Ascending aorta (tissue), 2 donors: ENCODE data around the gene TIA1. TPM values are rescaled to one million over a fixed set of nuclear protein-coding genes. Genes with fewer than 3 reads are reported as not detected.
A peak's percentile ranks its signal among the peaks of the same experiment; 100 is the strongest.
"Not testable (repeated sequence)": the region's sequence is repeated elsewhere in the genome, so short reads cannot be mapped to it uniquely, and the experiment has no call there.

Experiments used
- DNase-seq, 2 donors: peaks; one replicate each; pipeline ENCODE4 v3.0.0-alpha.2; 2019; ENCODE audit warnings: low spot score in 2 of 2
- H3K27ac ChIP-seq, 2 donors: fragments of 200-600 bp; sonication (generic); one replicate each; pipeline ENCODE4 v1.5.1; 2016 to 2017; ENCODE audit warnings: mild to moderate bottlenecking in 1 of 2
- H3K27me3 ChIP-seq: fragments of 200-600 bp; sonication (generic); one replicate; pipeline ENCODE4 v1.5.1; 2017
- H3K36me3 ChIP-seq, 2 donors: fragments of 200-600 bp; sonication (generic); one replicate each; pipeline ENCODE4 v1.5.1; 2016
- H3K4me1 ChIP-seq, 2 donors: fragments of 200-600 bp; sonication (generic); one replicate each; pipeline ENCODE4 v1.5.1; 2016 to 2017; ENCODE audit warnings: mild to moderate bottlenecking in 1 of 2
- H3K4me3 ChIP-seq, 2 donors: fragments of 200-600 bp; sonication (generic); one replicate each; pipeline ENCODE4 v1.5.1; 2016 to 2017; ENCODE audit warnings: mild to moderate bottlenecking in 1 of 2
- H3K9me3 ChIP-seq, 2 donors: fragments of 200-600 bp; sonication (generic); one replicate each; pipeline ENCODE4 v1.5.1; 2016
- CTCF ChIP-seq, 3 experiments: fragments of 200-600 bp in 2 of 3; fragments of 450-650 bp in 1 of 3; sonication (generic) in 2 of 3; IDR thresholded peaks; one replicate each; pipeline ENCODE4 v1.5.1; 2016 to 2019; ENCODE audit warnings: antibody characterized with exemption in 3 of 3, mild to moderate bottlenecking in 1 of 3, moderate library complexity in 1 of 3
- intact Hi-C: fragments of 100-400 bp; cut with DNase I; formaldehyde crosslinking; loops from one replicate; pipeline ENCODE4 v1.15.1; 2023
- total RNA-seq: library from RNA; depleted of rRNA; stranded (reverse); fragments of >200 nt; gene quantifications from one replicate; pipeline ENCODE4 v1.1.0, GENCODE V29; 2016

Gene TIA1
- total RNA-seq, 1 donor from 2014 or later = 19.3 TPM

DNA sequence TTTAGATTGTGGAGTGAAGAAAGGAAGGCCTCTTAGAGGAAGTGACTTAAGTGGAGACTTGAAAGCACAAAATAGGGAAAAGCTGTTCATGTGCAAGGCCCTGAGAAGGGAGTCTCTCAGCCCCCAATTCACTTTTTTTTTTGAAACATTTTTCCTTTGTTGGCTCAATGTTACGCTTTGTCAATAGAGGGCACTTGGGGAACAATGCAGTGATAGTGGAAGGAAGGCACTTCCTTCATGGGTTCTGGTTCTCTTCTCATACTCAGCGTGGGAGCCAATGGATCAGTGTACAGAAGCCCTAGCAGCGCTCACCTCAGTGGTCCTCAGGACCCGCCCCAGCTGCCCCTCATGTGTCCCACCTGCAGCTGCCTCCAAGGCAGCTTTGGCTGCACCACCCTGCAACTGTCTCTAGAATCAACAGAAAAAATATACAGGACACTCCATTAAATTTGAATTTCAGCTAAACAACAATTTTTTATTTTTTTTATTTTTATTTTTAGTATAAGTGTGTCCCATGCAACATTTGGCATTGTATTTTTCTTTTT is 49.0 kb downstream of the TIA1 start:
- no peak for TF ChIP-seq CTCF (IDR thresholded peaks at IDR 0.05)
- Histone ChIP-seq H3K4me3 (no peak overlapping the region), H3K27ac (no peak overlapping the region), H3K36me3 (no peaks in the 10 kb centered on the region), H3K27me3 (no peaks in the 10 kb centered on the region), H3K9me3 (no peaks in the 10 kb centered on the region), H3K4me1 (no peaks in the 10 kb centered on the region)
- DNase-seq = no peak
- intact Hi-C loops = no loop called here

- no peaks in the 10 kb centered on the region for H3K36me3 ChIP-seq
- no peak overlapping the region for H3K27ac ChIP-seq
- DNase-seq = no peak
- intact Hi-C loops = no loop called here
- H3K9me3 ChIP-seq = no peaks in the 10 kb centered on the region
- H3K27me3 ChIP-seq = no peaks in the 10 kb centered on the region
- TF ChIP-seq CTCF (IDR thresholded peaks at IDR 0.05) = no peak
- H3K4me3 ChIP-seq = no peak overlapping the region
- H3K4me1 ChIP-seq = peaks cover 0 to 4% of the 10 kb centered on the region in 2 donors
Measured at GRCh38 chr2:70192516-70192915, 55.9 kb downstream of the TIA1 start.

- no peak for DNase-seq
- peak overlapping the region; percentile 67 to 82 for H3K4me3 ChIP-seq
- H3K36me3 ChIP-seq = no peaks in the 10 kb centered on the region
- peak in 1 of 3 experiments; percentile 9 for TF ChIP-seq CTCF (IDR thresholded peaks at IDR 0.05)
- peak overlapping the region; percentile 96 to 97 for H3K27ac ChIP-seq
- H3K9me3 ChIP-seq = no peaks in the 10 kb centered on the region
- no peaks in the 10 kb centered on the region for H3K27me3 ChIP-seq
- H3K4me1 ChIP-seq = peaks cover 0 to 4% of the 10 kb centered on the region in 2 donors
- intact Hi-C loops = loop anchor here (1.0 to 2.0 kb wide), 3 partner anchors 58 to 277 kb away; partner anchors contain the start of genes PCBP1 and TIA1
Measured at GRCh38 chr2:70191244-70191735, 57.1 kb downstream of the TIA1 start.

GRCh38 chr2:70190418-70191243 is 57.8 kb downstream of the TIA1 start, which contains the start of gene C2orf42:
Gene C2orf42, minus strand, starts transcription at chr2:70191019. Its CDS starts 9,034 bp downstream, at chr2:70181985.
- peak; percentile 85 to 98 for DNase-seq
- intact Hi-C loops = loop anchor here (1.0 to 2.0 kb wide), 5 partner anchors 48 to 276 kb away; partner anchors contain the start of genes PCBP1, SNRPG and TIA1
- no peak for TF ChIP-seq CTCF (IDR thresholded peaks at IDR 0.05)
- H3K9me3 ChIP-seq = no peaks in the 10 kb centered on the region
- peak within 1 kb of the TSS; percentile 96 to 97 for H3K27ac ChIP-seq
- H3K36me3 ChIP-seq = no peaks in the 10 kb centered on the region
- peaks cover 0 to 4% of the 10 kb centered on the region in 2 donors for H3K4me1 ChIP-seq
- H3K27me3 ChIP-seq = no peaks in the 10 kb centered on the region
- H3K4me3 ChIP-seq = peak within 1 kb of the TSS; percentile 67 to 82

- Histone ChIP-seq H3K27ac (no peak overlapping the region), H3K36me3 (no peaks in the 10 kb centered on the region), H3K27me3 (no peaks in the 10 kb centered on the region), H3K9me3 (no peaks in the 10 kb centered on the region), H3K4me1 (peaks cover 0 to 4% of the 10 kb centered on the region in 2 donors), H3K4me3 (no peak overlapping the region)
- intact Hi-C loops = no loop called here
- no peak for TF ChIP-seq CTCF (IDR thresholded peaks at IDR 0.05)
- no peak for DNase-seq
Measured at GRCh38 chr2:70188460-70188859, 60.0 kb downstream of the TIA1 start.

- H3K27me3 ChIP-seq, H3K27ac ChIP-seq, H3K36me3 ChIP-seq, H3K9me3 ChIP-seq, H3K4me1 ChIP-seq, DNase-seq, H3K4me3 ChIP-seq, intact Hi-C loops: not testable (repeated sequence)
Measured at GRCh38 chr2:70187170-70187569, 61.3 kb downstream of the TIA1 start.
